Caco-2 (cell line): Measurements from ENCODE around the gene CTNNA2. TPM values are rescaled to one million over a fixed set of nuclear protein-coding genes. Genes with fewer than 3 reads are reported as not detected.

ENCODE experiments used
- BruUV-seq: library from RNA; stranded (reverse); fragments of 400-500 nt; replicated peaks from 2 replicates; lab custom pipeline; 2021; lab: Mats Ljungman, UMichigan
- CTCF ChIA-PET: fragments of 300-600 bp; sonication (Branson Sonifier 250); formaldehyde crosslinking; loops from one replicate; lab custom pipeline; 2022; ENCODE audit warnings: antibody characterized with exemption; lab: Charles Lee
- POLR2A ChIA-PET: fragments of 300-600 bp; sonication (Branson Sonifier 250); formaldehyde crosslinking; loops from one replicate; lab custom pipeline; 2022; ENCODE audit warnings: antibody characterized with exemption; lab: Charles Lee
- DNase-seq, 2 experiments: peaks; one replicate each; pipeline versions ENCODE4 v3.0.0 to v3.0.0-alpha.2; 2020 to 2022
- H3K27me3 ChIP-seq: replicated peaks from 2 replicates; pipeline ENCODE4 v1.6.0; 2011; ENCODE audit warnings: low read length; ENCODE audit not compliant: control insufficient read depth, insufficient read depth
- H3K36me3 ChIP-seq: 2 replicates; pipeline ENCODE4 v1.5.1; 2011; ENCODE audit warnings: low read length; ENCODE audit not compliant: control insufficient read depth, insufficient read depth
- H3K4me1 ChIP-seq: fragments of 250-450 bp; sonication (Bioruptor Pico); 2 replicates; pipeline ENCODE4 v1.5.1; 2020; ENCODE audit warnings: mild to moderate bottlenecking
- H3K4me3 ChIP-seq: 2 replicates; pipeline ENCODE4 v1.5.1; 2011; ENCODE audit warnings: low read depth, mild to moderate bottlenecking, control low read depth, low read length
- H3K9me3 ChIP-seq: fragments of 250-450 bp; sonication (Bioruptor Pico); 2 replicates; pipeline ENCODE4 v1.5.1; 2020; ENCODE audit warnings: mild to moderate bottlenecking, moderate library complexity
- H3K27ac Mint-ChIP-seq: one replicate; pipeline ENCODE4 v1.8.0; 2022; ENCODE audit warnings: mixed read lengths; ENCODE audit not compliant: unreplicated experiment
- H3K27me3 Mint-ChIP-seq: one replicate; pipeline ENCODE4 v1.8.0; 2022; ENCODE audit warnings: mixed read lengths; ENCODE audit not compliant: insufficient read depth, unreplicated experiment
- H3K36me3 Mint-ChIP-seq: one replicate; pipeline ENCODE4 v1.8.0; 2022; ENCODE audit warnings: mild to moderate bottlenecking, mixed read lengths; ENCODE audit not compliant: insufficient read depth, unreplicated experiment
- H3K4me1 Mint-ChIP-seq: one replicate; pipeline ENCODE4 v1.8.0; 2022; ENCODE audit warnings: low read depth, mixed read lengths; ENCODE audit not compliant: unreplicated experiment
- H3K4me3 Mint-ChIP-seq: one replicate; pipeline ENCODE4 v1.8.0; 2022; ENCODE audit warnings: mild to moderate bottlenecking, moderate library complexity, mixed read lengths; ENCODE audit not compliant: unreplicated experiment
- H3K9me3 Mint-ChIP-seq: one replicate; pipeline ENCODE4 v1.8.0; 2022; ENCODE audit warnings: mixed read lengths; ENCODE audit not compliant: unreplicated experiment
- CTCF ChIP-seq, 2 experiments: fragments of 200-600 bp in 1 of 2; IDR thresholded peaks; 1 replicate in 1 of 2; 2 replicates in 1 of 2; pipeline versions ENCODE4 v1.5.1 to v1.8.0; 2011 to 2022; ENCODE audit warnings: antibody characterized with exemption in 1 of 2, control low read depth in 1 of 2, inconsistent platforms in 1 of 2, low read depth in 1 of 2, low read length in 1 of 2, mild to moderate bottlenecking in 1 of 2, moderate library complexity in 1 of 2; ENCODE audit not compliant: insufficient read depth in 1 of 2, severe bottlenecking in 1 of 2, unreplicated experiment in 1 of 2
- intact Hi-C: fragments of 100-400 bp; cut with micrococcal nuclease; formaldehyde crosslinking; loops from one replicate; pipeline ENCODE4 v1.10.0; 2022; ENCODE audit not compliant: unreplicated experiment
- total RNA-seq: library from RNA; stranded (reverse); gene quantifications from 2 replicates; pipeline ENCODE4 v1.2.3, GENCODE V29; 2022

Gene CTNNA2
- total RNA-seq, 1 experiment from 2014 or later: not detected

DNA sequence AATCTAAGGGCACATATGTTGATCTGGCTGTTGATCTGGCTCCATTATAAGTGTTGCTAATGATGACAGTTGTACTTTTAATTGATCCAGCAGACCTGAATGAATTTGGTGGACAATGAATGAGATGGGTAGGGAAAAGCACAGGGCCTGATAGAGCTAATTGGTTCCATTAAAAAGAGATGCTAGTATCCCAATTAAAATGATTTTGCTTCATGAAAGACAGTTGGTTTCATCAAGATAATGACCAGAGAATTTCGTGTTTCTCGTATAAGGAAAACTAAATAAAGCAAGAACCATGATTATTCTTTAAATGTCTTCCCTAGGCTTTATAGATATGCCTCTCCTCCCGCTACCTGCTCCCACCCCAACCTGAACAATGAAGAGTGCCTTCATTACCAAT, 900.3 kb downstream of the CTNNA2 start:
- H3K27me3 ChIP-seq: no peaks in the 10 kb centered on the region
- ChIA-PET POLR2A (no interaction called here), CTCF (no interaction called here)
- no peak overlapping the region for H3K4me3 ChIP-seq
- intact Hi-C loops: no loop called here
- no peak overlapping the region for H3K4me3 Mint-ChIP-seq
- no peaks in the 10 kb centered on the region for H3K4me1 ChIP-seq
- H3K27ac Mint-ChIP-seq: no peak overlapping the region
- H3K9me3 ChIP-seq: peaks cover 7% of the 10 kb centered on the region
- no peaks in the 10 kb centered on the region for H3K9me3 Mint-ChIP-seq
- no peaks in the 10 kb centered on the region for H3K36me3 ChIP-seq
- H3K36me3 Mint-ChIP-seq: no peaks in the 10 kb centered on the region
- TF ChIP-seq CTCF (IDR thresholded peaks at IDR 0.05; ENCODE audit: insufficient read depth in 1 of 2, low read depth in 1 of 2, low read length in 1 of 2, severe bottlenecking in 1 of 2, unreplicated experiment in 1 of 2): no peak
- peaks cover 5% of the 10 kb centered on the region for H3K27me3 Mint-ChIP-seq
- no TSS peak for BruUV-seq
- no peaks in the 10 kb centered on the region for H3K4me1 Mint-ChIP-seq
- DNase-seq: no peak

DNA sequence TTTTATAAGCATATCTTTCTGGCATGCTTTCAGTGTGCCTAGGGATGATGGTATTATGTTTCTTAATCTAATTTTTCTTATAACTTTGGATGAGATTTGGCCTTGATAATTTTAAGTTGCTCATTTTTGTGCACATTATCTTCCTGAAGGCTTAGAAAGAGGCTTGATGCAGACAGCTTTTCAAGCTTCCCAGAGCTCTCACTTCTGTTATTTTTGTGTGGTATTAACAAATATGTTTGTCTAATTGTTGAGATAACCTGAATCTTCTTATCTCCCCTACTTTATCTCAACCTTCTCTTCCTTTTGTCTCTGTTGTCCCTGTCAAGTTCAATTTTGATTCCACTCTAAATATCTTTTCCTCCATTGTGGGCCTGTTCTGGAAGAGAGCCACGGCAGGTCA, 904.9 kb downstream of the CTNNA2 start:
- Mint-ChIP-seq H3K27me3 (peaks cover 4% of the 10 kb centered on the region), H3K27ac (no peak overlapping the region), H3K36me3 (no peaks in the 10 kb centered on the region), H3K4me3 (no peak overlapping the region), H3K9me3 (no peaks in the 10 kb centered on the region), H3K4me1 (no peaks in the 10 kb centered on the region)
- TF ChIP-seq CTCF (IDR thresholded peaks at IDR 0.05; ENCODE audit: insufficient read depth in 1 of 2, low read depth in 1 of 2, low read length in 1 of 2, severe bottlenecking in 1 of 2, unreplicated experiment in 1 of 2): no peak
- H3K4me3 ChIP-seq: no peak overlapping the region
- no peaks in the 10 kb centered on the region for H3K36me3 ChIP-seq
- intact Hi-C loops: no loop called here
- ChIA-PET POLR2A (no interaction called here), CTCF (no interaction called here)
- no peaks in the 10 kb centered on the region for H3K27me3 ChIP-seq
- H3K4me1 ChIP-seq: no peaks in the 10 kb centered on the region
- no peak for DNase-seq
- BruUV-seq: no TSS peak
- peaks cover 7% of the 10 kb centered on the region for H3K9me3 ChIP-seq

- peaks cover 7% of the 10 kb centered on the region for H3K9me3 ChIP-seq
- POLR2A ChIA-PET: no interaction called here
Measured at GRCh38 chr2:80420530-80421208, 907.8 kb downstream of the CTNNA2 start.

More at GRCh38 chr2:80420530-80421208, 907.8 kb downstream of the CTNNA2 start:
- H3K4me3 ChIP-seq: no peak overlapping the region
- CTCF ChIA-PET: no interaction called here
- H3K4me1 ChIP-seq: no peaks in the 10 kb centered on the region
- intact Hi-C loops: no loop called here
- Mint-ChIP-seq H3K4me3 (no peak overlapping the region), H3K27me3 (peaks cover 13% of the 10 kb centered on the region), H3K27ac (no peak overlapping the region), H3K4me1 (no peaks in the 10 kb centered on the region), H3K9me3 (no peaks in the 10 kb centered on the region), H3K36me3 (no peaks in the 10 kb centered on the region)
- TF ChIP-seq CTCF (IDR thresholded peaks at IDR 0.05; ENCODE audit: insufficient read depth in 1 of 2, low read depth in 1 of 2, low read length in 1 of 2, severe bottlenecking in 1 of 2, unreplicated experiment in 1 of 2): no peak
- no peak for DNase-seq
- H3K27me3 ChIP-seq: no peaks in the 10 kb centered on the region; the same call in 1 of the 2 replicates
- no peaks in the 10 kb centered on the region for H3K36me3 ChIP-seq
- no TSS peak for BruUV-seq
